ENCODE data around the gene USP49.

DNA sequence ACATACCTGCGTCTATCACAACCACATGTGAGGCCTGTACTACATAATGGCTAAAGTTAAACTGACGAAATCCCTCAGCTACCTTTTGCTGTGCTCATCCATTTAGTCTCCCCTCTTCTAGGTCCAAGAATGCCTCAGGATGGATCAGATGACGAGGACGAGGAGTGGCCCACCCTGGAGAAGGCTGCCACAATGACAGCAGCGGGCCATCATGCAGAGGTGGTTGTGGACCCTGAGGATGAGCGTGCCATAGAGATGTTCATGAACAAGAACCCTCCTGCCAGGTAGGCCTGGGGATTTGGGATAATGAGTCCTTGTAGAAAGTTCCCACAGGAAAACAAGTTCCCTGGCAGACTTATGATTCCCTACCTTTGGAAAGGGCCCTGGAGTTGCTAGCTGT, 32.1 kb upstream of the USP49 start:
- TF ChIP-seq, protein P1, sequence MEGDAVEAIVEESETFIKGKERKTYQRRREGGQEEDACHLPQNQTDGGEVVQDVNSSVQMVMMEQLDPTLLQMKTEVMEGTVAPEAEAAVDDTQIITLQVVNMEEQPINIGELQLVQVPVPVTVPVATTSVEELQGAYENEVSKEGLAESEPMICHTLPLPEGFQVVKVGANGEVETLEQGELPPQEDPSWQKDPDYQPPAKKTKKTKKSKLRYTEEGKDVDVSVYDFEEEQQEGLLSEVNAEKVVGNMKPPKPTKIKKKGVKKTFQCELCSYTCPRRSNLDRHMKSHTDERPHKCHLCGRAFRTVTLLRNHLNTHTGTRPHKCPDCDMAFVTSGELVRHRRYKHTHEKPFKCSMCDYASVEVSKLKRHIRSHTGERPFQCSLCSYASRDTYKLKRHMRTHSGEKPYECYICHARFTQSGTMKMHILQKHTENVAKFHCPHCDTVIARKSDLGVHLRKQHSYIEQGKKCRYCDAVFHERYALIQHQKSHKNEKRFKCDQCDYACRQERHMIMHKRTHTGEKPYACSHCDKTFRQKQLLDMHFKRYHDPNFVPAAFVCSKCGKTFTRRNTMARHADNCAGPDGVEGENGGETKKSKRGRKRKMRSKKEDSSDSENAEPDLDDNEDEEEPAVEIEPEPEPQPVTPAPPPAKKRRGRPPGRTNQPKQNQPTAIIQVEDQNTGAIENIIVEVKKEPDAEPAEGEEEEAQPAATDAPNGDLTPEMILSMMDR (IDR thresholded peaks at IDR 0.05; ENCODE audit: insufficient read depth, low read length) = no peak
- TF ChIP-seq, protein P2, sequence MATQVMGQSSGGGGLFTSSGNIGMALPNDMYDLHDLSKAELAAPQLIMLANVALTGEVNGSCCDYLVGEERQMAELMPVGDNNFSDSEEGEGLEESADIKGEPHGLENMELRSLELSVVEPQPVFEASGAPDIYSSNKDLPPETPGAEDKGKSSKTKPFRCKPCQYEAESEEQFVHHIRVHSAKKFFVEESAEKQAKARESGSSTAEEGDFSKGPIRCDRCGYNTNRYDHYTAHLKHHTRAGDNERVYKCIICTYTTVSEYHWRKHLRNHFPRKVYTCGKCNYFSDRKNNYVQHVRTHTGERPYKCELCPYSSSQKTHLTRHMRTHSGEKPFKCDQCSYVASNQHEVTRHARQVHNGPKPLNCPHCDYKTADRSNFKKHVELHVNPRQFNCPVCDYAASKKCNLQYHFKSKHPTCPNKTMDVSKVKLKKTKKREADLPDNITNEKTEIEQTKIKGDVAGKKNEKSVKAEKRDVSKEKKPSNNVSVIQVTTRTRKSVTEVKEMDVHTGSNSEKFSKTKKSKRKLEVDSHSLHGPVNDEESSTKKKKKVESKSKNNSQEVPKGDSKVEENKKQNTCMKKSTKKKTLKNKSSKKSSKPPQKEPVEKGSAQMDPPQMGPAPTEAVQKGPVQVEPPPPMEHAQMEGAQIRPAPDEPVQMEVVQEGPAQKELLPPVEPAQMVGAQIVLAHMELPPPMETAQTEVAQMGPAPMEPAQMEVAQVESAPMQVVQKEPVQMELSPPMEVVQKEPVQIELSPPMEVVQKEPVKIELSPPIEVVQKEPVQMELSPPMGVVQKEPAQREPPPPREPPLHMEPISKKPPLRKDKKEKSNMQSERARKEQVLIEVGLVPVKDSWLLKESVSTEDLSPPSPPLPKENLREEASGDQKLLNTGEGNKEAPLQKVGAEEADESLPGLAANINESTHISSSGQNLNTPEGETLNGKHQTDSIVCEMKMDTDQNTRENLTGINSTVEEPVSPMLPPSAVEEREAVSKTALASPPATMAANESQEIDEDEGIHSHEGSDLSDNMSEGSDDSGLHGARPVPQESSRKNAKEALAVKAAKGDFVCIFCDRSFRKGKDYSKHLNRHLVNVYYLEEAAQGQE (IDR thresholded peaks at IDR 0.05; ENCODE audit: insufficient replicate concordance, low read depth) = no peak
- TF ChIP-seq GABPA (IDR thresholded peaks at IDR 0.05; ENCODE audit: low read depth) (no peak), POLR2AphosphoS5 (IDR thresholded peaks at IDR 0.05; ENCODE audit: low read depth) (no peak)
